ENCODE results near the gene TXN. TPM values are rescaled to one million over a fixed set of nuclear protein-coding genes. Genes with fewer than 3 reads are reported as not detected.

TXN gene
- total RNA-seq, 4 donors from 2014 or later = 97.6 to 295 (median 124) TPM

- Histone ChIP-seq H3K27ac (no peak overlapping the region), H3K27me3 (no peaks in the 10 kb centered on the region), H3K9me3 (no peaks in the 10 kb centered on the region), H3K36me3 (no peaks in the 10 kb centered on the region), H3K4me3 (no peak overlapping the region), H3K4me1 (no peaks in the 10 kb centered on the region)
- intact Hi-C loops (cut with DNase I; ENCODE audit: low total_unique reads) = no loop called here
- DNase-seq = no peak
- TF ChIP-seq, protein P1, sequence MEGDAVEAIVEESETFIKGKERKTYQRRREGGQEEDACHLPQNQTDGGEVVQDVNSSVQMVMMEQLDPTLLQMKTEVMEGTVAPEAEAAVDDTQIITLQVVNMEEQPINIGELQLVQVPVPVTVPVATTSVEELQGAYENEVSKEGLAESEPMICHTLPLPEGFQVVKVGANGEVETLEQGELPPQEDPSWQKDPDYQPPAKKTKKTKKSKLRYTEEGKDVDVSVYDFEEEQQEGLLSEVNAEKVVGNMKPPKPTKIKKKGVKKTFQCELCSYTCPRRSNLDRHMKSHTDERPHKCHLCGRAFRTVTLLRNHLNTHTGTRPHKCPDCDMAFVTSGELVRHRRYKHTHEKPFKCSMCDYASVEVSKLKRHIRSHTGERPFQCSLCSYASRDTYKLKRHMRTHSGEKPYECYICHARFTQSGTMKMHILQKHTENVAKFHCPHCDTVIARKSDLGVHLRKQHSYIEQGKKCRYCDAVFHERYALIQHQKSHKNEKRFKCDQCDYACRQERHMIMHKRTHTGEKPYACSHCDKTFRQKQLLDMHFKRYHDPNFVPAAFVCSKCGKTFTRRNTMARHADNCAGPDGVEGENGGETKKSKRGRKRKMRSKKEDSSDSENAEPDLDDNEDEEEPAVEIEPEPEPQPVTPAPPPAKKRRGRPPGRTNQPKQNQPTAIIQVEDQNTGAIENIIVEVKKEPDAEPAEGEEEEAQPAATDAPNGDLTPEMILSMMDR (IDR thresholded peaks at IDR 0.05) = no peak
- TF ChIP-seq POLR2A (IDR thresholded peaks at IDR 0.05) = no peak
These were observed 10.5 kb upstream of the TXN start for GRCh38 chr9:110266795-110267194.

DNA sequence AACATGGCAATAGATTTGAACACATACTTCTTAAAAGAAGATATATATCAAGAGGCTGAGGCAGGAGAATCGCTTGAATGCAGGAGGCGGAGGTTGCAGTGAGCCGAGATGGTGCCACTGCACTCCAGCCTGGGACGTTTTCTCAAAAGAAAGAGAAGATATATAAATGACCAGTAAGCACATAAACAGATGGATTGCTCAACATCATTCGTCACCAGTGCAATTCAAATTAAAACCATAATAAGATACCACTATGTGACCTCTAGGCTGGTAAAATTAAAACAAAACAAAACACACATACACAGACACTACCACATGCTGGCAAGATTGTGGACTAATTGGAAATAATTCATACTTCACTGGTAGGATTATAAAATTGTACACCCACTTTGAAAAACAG is 5.3 kb upstream of the TXN start:
- Histone ChIP-seq H3K27ac (no peak overlapping the region), H3K9me3 (no peaks in the 10 kb centered on the region), H3K4me1 (peaks cover 0 to 3% of the 10 kb centered on the region in 2 donors), H3K36me3 (no peaks in the 10 kb centered on the region), H3K27me3 (no peaks in the 10 kb centered on the region), H3K4me3 (no peak overlapping the region)
- intact Hi-C loops (cut with DNase I; ENCODE audit: low total_unique reads) = no loop called here
- no peak for DNase-seq
- TF ChIP-seq, protein P1 (IDR thresholded peaks at IDR 0.05) = no peak
- TF ChIP-seq POLR2A (IDR thresholded peaks at IDR 0.05) = no peak

DNA sequence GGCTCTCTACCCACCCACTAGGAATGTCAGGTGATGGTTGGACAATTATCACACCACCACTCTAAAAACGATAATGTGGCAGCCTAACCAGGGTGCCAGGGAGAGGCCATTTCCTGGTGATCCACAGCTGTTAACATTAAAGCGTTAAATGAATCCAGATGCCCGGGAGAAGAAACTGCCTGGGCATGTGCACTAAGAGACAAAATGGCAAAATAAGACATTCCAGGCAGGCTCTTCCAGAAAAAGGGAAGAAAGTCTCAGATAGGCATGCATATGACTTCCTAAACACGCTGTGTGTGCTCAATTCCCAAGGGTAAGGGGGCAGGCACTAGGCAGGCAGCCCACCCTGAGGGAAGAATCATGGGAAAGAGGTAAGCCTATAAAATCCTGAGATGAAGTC is 4.6 kb upstream of the TXN start:
- H3K27ac ChIP-seq = no peak overlapping the region
- peaks cover 0 to 3% of the 10 kb centered on the region in 2 donors for H3K4me1 ChIP-seq

DNA sequence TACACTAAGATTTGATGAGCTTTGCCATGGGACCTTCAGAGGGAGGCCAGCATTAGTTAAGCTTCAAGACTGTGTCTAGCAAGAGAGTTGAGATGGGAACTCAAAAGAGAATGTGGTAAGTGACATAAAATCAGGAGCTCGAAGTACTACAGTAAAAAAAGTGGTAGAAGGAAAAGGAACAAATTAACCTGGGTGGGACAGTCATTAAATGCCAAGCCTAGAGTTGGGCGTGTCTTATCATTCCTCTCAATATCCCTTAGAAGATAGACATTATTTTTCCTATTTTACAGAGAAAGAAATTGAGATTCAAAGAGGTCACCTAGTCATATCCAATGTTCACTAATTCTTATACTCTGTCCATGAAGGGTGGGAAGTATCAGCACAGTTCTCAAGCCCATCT is 3.3 kb upstream of the TXN start:
- peaks cover 0 to 3% of the 10 kb centered on the region in 2 donors for H3K4me1 ChIP-seq
- intact Hi-C loops (cut with DNase I; ENCODE audit: low total_unique reads) = no loop called here

More for the DNA sequence above, 4.6 kb upstream of the TXN start:
- H3K36me3 ChIP-seq = no peaks in the 10 kb centered on the region
- intact Hi-C loops (cut with DNase I; ENCODE audit: low total_unique reads) = no loop called here
- no peak for DNase-seq
- TF ChIP-seq, protein P1 (IDR thresholded peaks at IDR 0.05) = no peak
- no peak for TF ChIP-seq POLR2A (IDR thresholded peaks at IDR 0.05)
- no peak overlapping the region for H3K4me3 ChIP-seq
- H3K27me3 ChIP-seq = no peaks in the 10 kb centered on the region
- no peaks in the 10 kb centered on the region for H3K9me3 ChIP-seq

DNA sequence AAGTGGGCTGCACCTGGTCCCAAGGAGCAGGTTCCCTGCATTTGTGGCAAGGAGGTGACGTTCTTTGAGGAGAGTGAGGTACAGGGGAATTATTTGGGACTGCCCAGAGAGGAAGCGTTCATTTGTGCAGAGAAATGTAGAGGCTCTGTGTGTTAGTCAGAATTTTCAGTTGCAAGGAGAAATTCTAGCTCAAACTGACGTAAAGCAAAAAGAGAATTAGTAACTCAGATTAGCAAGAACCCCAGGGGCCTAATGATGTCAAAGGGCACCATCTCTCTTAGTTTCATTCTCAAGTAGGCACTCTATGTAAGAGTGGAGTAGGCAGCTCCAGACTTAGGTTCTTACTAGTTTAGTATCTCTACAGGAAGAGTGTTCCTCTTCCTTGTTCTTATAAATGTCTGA is 2.4 kb upstream of the TXN start:
- Histone ChIP-seq H3K36me3 (no peaks in the 10 kb centered on the region), H3K27ac (no peak overlapping the region), H3K4me3 (no peak overlapping the region), H3K4me1 (peaks cover 0 to 3% of the 10 kb centered on the region in 2 donors), H3K27me3 (no peaks in the 10 kb centered on the region), H3K9me3 (no peaks in the 10 kb centered on the region)
- intact Hi-C loops (cut with DNase I; ENCODE audit: low total_unique reads) = no loop called here
- TF ChIP-seq POLR2A (IDR thresholded peaks at IDR 0.05) = no peak
- TF ChIP-seq, protein P1 (IDR thresholded peaks at IDR 0.05) = no peak
- DNase-seq = no peak

More for the DNA sequence above, 3.3 kb upstream of the TXN start:
- TF ChIP-seq POLR2A (IDR thresholded peaks at IDR 0.05) = no peak
- TF ChIP-seq, protein P1 (IDR thresholded peaks at IDR 0.05) = no peak
- H3K36me3 ChIP-seq = no peaks in the 10 kb centered on the region
- no peak overlapping the region for H3K27ac ChIP-seq
- H3K27me3 ChIP-seq = no peaks in the 10 kb centered on the region
- H3K4me3 ChIP-seq = no peak overlapping the region
- DNase-seq = no peak
- no peaks in the 10 kb centered on the region for H3K9me3 ChIP-seq

All from uterus (tissue), 4 donors.